PC-9 (cell line): ENCODE data around the gene MEX3C. TPM values are rescaled to one million over a fixed set of nuclear protein-coding genes. Genes with fewer than 3 reads are reported as not detected.

ENCODE experiments used
- BruUV-seq: library from RNA; stranded (reverse); fragments of 400-500 nt; replicated peaks from 2 replicates; lab custom pipeline; 2021; lab: Mats Ljungman, UMichigan
- CTCF ChIA-PET: fragments of 300-600 bp; sonication (Branson Sonifier 250); formaldehyde crosslinking; loops from one replicate; lab custom pipeline; 2022; ENCODE audit warnings: antibody characterized with exemption; lab: Charles Lee
- POLR2A ChIA-PET: fragments of 300-600 bp; sonication (Branson Sonifier 250); formaldehyde crosslinking; loops from one replicate; lab custom pipeline; 2022; ENCODE audit warnings: antibody characterized with exemption; ENCODE audit not compliant: unreplicated experiment; lab: Charles Lee
- DNase-seq, 2 experiments: peaks; one replicate each; pipeline versions ENCODE4 v3.0.0 to v3.0.0-alpha.2; 2015 to 2022; ENCODE audit warnings: mixed read lengths in 1 of 2
- H2AFZ ChIP-seq: fragments of 200-600 bp; sonication (generic); 2 replicates; pipeline ENCODE4 v1.8.1; 2017; ENCODE audit warnings: antibody characterized with exemption
- H3F3A ChIP-seq: fragments of 200-600 bp; sonication (generic); 2 replicates; pipeline ENCODE4 v1.8.1; 2017; ENCODE audit warnings: antibody characterized with exemption, mild to moderate bottlenecking, low read depth; ENCODE audit not compliant: insufficient read depth
- H3K27ac ChIP-seq: fragments of 200-600 bp; sonication (generic); 2 replicates; pipeline ENCODE4 v1.6.1; 2016; ENCODE audit warnings: mixed run types
- H3K27me3 ChIP-seq: fragments of 200-600 bp; sonication (generic); 2 replicates; pipeline ENCODE4 v1.6.1; 2016; ENCODE audit warnings: low read depth, mixed run types; ENCODE audit not compliant: insufficient read depth
- H3K36me3 ChIP-seq: fragments of 200-600 bp; sonication (generic); 2 replicates; pipeline ENCODE4 v1.6.1; 2016; ENCODE audit warnings: low read depth, mixed run types
- H3K4me1 ChIP-seq: fragments of 200-600 bp; sonication (generic); replicated peaks from 2 replicates; pipeline ENCODE4 v1.6.1; 2016; ENCODE audit warnings: mixed run types; ENCODE audit not compliant: insufficient read depth
- H3K4me2 ChIP-seq: fragments of 200-600 bp; sonication (generic); 2 replicates; pipeline ENCODE4 v1.6.1; 2017; ENCODE audit warnings: mixed run types
- H3K4me3 ChIP-seq: fragments of 200-600 bp; sonication (generic); 2 replicates; pipeline ENCODE4 v1.6.1; 2016; ENCODE audit warnings: mixed run types
- H3K79me2 ChIP-seq: fragments of 200-600 bp; sonication (generic); 2 replicates; pipeline ENCODE4 v1.6.1; 2017; ENCODE audit warnings: low read depth, mixed run types
- H3K9me2 ChIP-seq: fragments of 200-600 bp; sonication (generic); 2 replicates; pipeline ENCODE4 v1.8.1; 2017; ENCODE audit warnings: mild to moderate bottlenecking; ENCODE audit not compliant: insufficient read depth
- H3K9me3 ChIP-seq: fragments of 200-600 bp; sonication (generic); 2 replicates; pipeline ENCODE4 v1.8.1; 2016; ENCODE audit warnings: low read depth; ENCODE audit not compliant: insufficient read depth
- H4K20me1 ChIP-seq: fragments of 200-600 bp; sonication (generic); 2 replicates; pipeline ENCODE4 v1.8.1; 2017; ENCODE audit not compliant: insufficient read depth
- EZH2 ChIP-seq: fragments of 200-600 bp; sonication (generic); IDR thresholded peaks from 2 replicates; pipeline ENCODE4 v1.8.0; 2017; ENCODE audit warnings: antibody characterized with exemption, low read depth
- intact Hi-C: fragments of 100-400 bp; cut with micrococcal nuclease; formaldehyde crosslinking; loops from one replicate; pipeline ENCODE4 v1.10.0; 2022; ENCODE audit not compliant: unreplicated experiment
- total RNA-seq: library from RNA; stranded (reverse); gene quantifications from 2 replicates; pipeline ENCODE4 v1.2.3, GENCODE V29; 2021
- TF ChIP-seq, protein P1 (sequence below): fragments of 200-600 bp; sonication (generic); conservative IDR thresholded peaks from 2 replicates; pipeline ENCODE4 v1.6.1; 2017; ENCODE audit warnings: mixed run types, antibody characterized with exemption, mild to moderate bottlenecking, moderate library complexity

The MEX3C gene
- total RNA-seq, 1 experiment from 2014 or later, result 26.2 TPM

DNA sequence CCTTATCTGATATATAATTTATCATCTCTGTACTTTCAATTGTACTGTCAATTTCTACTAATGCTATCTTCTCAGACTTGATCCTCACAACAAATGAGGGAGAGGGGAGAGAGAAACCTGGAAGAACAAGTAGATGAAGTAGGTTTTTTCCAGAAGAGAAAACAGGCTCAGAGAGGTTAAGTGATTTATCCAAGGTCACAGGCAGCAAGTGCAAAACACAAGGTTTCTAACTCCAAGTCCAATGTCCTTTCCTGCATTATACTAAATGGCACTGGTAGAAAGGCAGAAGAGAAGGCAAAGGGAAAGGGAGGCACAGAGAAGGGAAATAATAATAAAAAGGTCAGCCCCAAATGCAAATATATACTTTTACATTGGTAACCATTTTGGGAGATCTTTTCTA, 7.5 kb downstream of the MEX3C start:
- CTCF ChIA-PET, result no interaction called here
- H4K20me1 ChIP-seq, result peaks cover 44% of the 10 kb centered on the region

DNA sequence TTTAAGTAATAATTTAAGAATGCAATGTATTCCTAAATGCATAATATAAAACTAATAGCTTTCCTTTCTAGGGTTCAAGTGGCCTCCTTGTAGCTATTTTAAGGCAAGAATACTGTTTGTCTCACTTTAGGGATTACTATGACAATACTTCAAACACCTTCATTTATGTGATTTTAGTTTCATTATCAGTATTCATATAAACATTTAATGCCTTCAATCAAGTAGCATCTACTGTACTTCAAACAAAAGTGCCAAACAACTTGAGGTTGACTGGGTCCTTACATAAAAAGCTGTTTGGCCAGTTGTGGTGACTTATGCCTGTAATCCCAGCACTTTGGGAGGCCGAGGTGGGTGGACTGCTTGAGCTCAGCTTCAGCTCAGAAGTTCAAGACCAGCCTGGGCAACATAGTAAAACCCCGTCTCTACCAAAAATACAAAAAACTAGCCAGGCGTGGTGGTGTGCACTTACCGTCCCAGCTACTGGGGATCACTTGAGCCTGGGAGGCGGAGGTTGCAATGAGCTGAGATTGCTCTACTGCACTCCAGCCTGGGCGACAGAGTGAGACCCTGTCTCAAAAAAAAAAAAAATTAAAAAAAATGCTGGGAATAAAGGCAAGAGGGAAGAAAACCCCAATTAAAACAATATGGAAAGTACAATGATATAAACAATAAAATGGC, 9.3 kb downstream of the MEX3C start:
- no peak for TF ChIP-seq EZH2
- TF ChIP-seq, protein P1, sequence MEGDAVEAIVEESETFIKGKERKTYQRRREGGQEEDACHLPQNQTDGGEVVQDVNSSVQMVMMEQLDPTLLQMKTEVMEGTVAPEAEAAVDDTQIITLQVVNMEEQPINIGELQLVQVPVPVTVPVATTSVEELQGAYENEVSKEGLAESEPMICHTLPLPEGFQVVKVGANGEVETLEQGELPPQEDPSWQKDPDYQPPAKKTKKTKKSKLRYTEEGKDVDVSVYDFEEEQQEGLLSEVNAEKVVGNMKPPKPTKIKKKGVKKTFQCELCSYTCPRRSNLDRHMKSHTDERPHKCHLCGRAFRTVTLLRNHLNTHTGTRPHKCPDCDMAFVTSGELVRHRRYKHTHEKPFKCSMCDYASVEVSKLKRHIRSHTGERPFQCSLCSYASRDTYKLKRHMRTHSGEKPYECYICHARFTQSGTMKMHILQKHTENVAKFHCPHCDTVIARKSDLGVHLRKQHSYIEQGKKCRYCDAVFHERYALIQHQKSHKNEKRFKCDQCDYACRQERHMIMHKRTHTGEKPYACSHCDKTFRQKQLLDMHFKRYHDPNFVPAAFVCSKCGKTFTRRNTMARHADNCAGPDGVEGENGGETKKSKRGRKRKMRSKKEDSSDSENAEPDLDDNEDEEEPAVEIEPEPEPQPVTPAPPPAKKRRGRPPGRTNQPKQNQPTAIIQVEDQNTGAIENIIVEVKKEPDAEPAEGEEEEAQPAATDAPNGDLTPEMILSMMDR, result no peak
- no peaks in the 10 kb centered on the region for H3K4me1 ChIP-seq
- CTCF ChIA-PET, result no interaction called here

More for the DNA sequence above, 7.5 kb downstream of the MEX3C start:
- no peaks in the 10 kb centered on the region for H3F3A ChIP-seq
- peaks cover 96% of the 10 kb centered on the region for H3K79me2 ChIP-seq
- H3K4me3 ChIP-seq, result no peak overlapping the region
- H3K27me3 ChIP-seq, result no peaks in the 10 kb centered on the region
- 0 out of 2 replicates have a peak, but pooled peaks cover 3% of the 10 kb centered on the region for H3K36me3 ChIP-seq
- no peak for TF ChIP-seq EZH2
- TF ChIP-seq, protein P1, result no peak
- H2AFZ ChIP-seq, result no peak overlapping the region
- H3K27ac ChIP-seq, result no peak overlapping the region
- POLR2A ChIA-PET, result no interaction called here
- no peak for DNase-seq
- peaks cover 18% of the 10 kb centered on the region for H3K4me1 ChIP-seq
- no peak overlapping the region for H3K4me2 ChIP-seq
- intact Hi-C loops, result no loop called here
- no peaks in the 10 kb centered on the region for H3K9me3 ChIP-seq
- no peaks in the 10 kb centered on the region for H3K9me2 ChIP-seq
- BruUV-seq, result no TSS peak

DNA sequence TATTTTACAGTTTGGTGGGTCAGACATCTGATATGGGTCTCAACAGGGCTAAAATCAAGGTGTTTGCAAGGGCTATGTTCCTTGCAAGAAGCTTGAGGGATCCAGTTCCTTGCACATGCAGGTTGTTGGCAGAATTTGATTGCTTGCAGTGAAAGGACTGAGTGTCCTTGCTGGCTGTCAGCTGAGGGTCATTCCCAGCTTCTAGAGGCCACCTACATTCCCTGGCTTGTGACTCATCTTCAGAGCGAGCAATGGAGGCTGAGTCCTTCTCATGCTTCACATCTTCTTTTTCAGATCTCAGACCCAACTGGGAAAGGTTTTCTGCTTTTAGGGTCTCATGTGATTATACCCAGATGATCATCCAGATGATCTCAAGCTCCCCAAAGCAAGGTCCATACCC, 12.4 kb downstream of the MEX3C start:
- Histone ChIP-seq H3K4me1 (no peaks in the 10 kb centered on the region), H3K9me3 (no peaks in the 10 kb centered on the region), H3K4me2 (no peak overlapping the region), H3K79me2 (peaks cover 92% of the 10 kb centered on the region), H4K20me1 (peaks cover 36% of the 10 kb centered on the region; the same call in 1 of the 2 replicates), H3K9me2 (no peaks in the 10 kb centered on the region), H3K4me3 (no peak overlapping the region), H3F3A (no peaks in the 10 kb centered on the region; the same call in 1 of the 2 replicates), H3K36me3 (no peaks in the 10 kb centered on the region), H3K27ac (no peak overlapping the region), H2AFZ (no peak overlapping the region), H3K27me3 (no peaks in the 10 kb centered on the region)
- intact Hi-C loops, result no loop called here
- no TSS peak for BruUV-seq
- ChIA-PET POLR2A (no interaction called here), CTCF (no interaction called here)
- no peak for DNase-seq
- TF ChIP-seq EZH2, result no peak
- TF ChIP-seq, protein P1, result no peak

More for the DNA sequence above, 9.3 kb downstream of the MEX3C start:
- Histone ChIP-seq H3K9me3 (no peaks in the 10 kb centered on the region), H3K36me3 (no peaks in the 10 kb centered on the region), H3K79me2 (peaks cover 96% of the 10 kb centered on the region), H4K20me1 (peaks cover 37% of the 10 kb centered on the region; the same call in 1 of the 2 replicates), H3K4me2 (no peak overlapping the region), H3K9me2 (no peaks in the 10 kb centered on the region), H3K27ac (no peak overlapping the region), H3F3A (no peaks in the 10 kb centered on the region; the same call in 1 of the 2 replicates), H3K27me3 (no peaks in the 10 kb centered on the region), H3K4me3 (no peak overlapping the region), H2AFZ (no peak overlapping the region)
- BruUV-seq, result no TSS peak
- POLR2A ChIA-PET, result no interaction called here
- no peak for DNase-seq
- intact Hi-C loops, result no loop called here
